ENCODE measurements around the gene CAVIN1. TPM values are rescaled to one million over a fixed set of nuclear protein-coding genes. Genes with fewer than 3 reads are reported as not detected.
"Not testable (repeated sequence)": the region's sequence is repeated elsewhere in the genome, so short reads cannot be mapped to it uniquely, and the experiment has no call there.

CAVIN1 gene
- polyA plus RNA-seq, 1 donor, result 242 TPM

GRCh38 chr17:42405963-42406495, 17.0 kb downstream of the CAVIN1 start:
- no peak for DNase-seq (ENCODE audit: low read depth)

GRCh38 chr17:42405076-42405475, 18.0 kb downstream of the CAVIN1 start:
- DNase-seq (ENCODE audit: low read depth), result no peak

GRCh38 chr17:42404326-42405055, 18.6 kb downstream of the CAVIN1 start:
- no peak for DNase-seq (ENCODE audit: low read depth)

GRCh38 chr17:42403150-42403549, 19.9 kb downstream of the CAVIN1 start:
- DNase-seq (ENCODE audit: low read depth), result no peak

- no peak for DNase-seq (ENCODE audit: low read depth)
These were observed 20.9 kb downstream of the CAVIN1 start for GRCh38 chr17:42402117-42402516.

- not testable (repeated sequence) for DNase-seq (ENCODE audit: low read depth)
These were observed 22.1 kb downstream of the CAVIN1 start for GRCh38 chr17:42400844-42401375.

- no peak for DNase-seq (ENCODE audit: low read depth)
These were observed 22.9 kb downstream of the CAVIN1 start for GRCh38 chr17:42399948-42400843.

- DNase-seq (ENCODE audit: low read depth), result no peak
These were observed 23.9 kb downstream of the CAVIN1 start for GRCh38 chr17:42399121-42399520.

GRCh38 chr17:42395601-42396000, 27.5 kb downstream of the CAVIN1 start:
- not testable (repeated sequence) for DNase-seq (ENCODE audit: low read depth)

- DNase-seq (ENCODE audit: low read depth), result no peak
These were observed 28.2 kb downstream of the CAVIN1 start for GRCh38 chr17:42394838-42395237.

- DNase-seq (ENCODE audit: low read depth), result no peak
These were observed 30.2 kb downstream of the CAVIN1 start for GRCh38 chr17:42392692-42393415.

GRCh38 chr17:42391439-42391838, 31.6 kb downstream of the CAVIN1 start:
- DNase-seq (ENCODE audit: low read depth), result not testable (repeated sequence)

- no peak for DNase-seq (ENCODE audit: low read depth)
These were observed 33.2 kb downstream of the CAVIN1 start for GRCh38 chr17:42389899-42390298.

GRCh38 chr17:42389135-42389417, 34.0 kb downstream of the CAVIN1 start:
- no peak for DNase-seq (ENCODE audit: low read depth)

GRCh38 chr17:42388381-42389134, 34.5 kb downstream of the CAVIN1 start, which contains the start of gene STAT3:
TSS of gene STAT3 (minus strand) at chr17:42388442. CDS start at chr17:42348516, 39,926 bp downstream.
- peak; percentile 99 for DNase-seq (ENCODE audit: low read depth)

- no peak for DNase-seq (ENCODE audit: low read depth)
These were observed 35.2 kb downstream of the CAVIN1 start for GRCh38 chr17:42387661-42388380.

GRCh38 chr17:42386777-42387657, 36.0 kb downstream of the CAVIN1 start:
- DNase-seq (ENCODE audit: low read depth), result no peak

- DNase-seq (ENCODE audit: low read depth), result no peak
These were observed 41.2 kb downstream of the CAVIN1 start for GRCh38 chr17:42381898-42382297.

GRCh38 chr17:42380935-42381334, 42.1 kb downstream of the CAVIN1 start:
- DNase-seq (ENCODE audit: low read depth), result no peak
